Measurements from ENCODE around the gene NUDT4.

The NUDT4 gene

DNA sequence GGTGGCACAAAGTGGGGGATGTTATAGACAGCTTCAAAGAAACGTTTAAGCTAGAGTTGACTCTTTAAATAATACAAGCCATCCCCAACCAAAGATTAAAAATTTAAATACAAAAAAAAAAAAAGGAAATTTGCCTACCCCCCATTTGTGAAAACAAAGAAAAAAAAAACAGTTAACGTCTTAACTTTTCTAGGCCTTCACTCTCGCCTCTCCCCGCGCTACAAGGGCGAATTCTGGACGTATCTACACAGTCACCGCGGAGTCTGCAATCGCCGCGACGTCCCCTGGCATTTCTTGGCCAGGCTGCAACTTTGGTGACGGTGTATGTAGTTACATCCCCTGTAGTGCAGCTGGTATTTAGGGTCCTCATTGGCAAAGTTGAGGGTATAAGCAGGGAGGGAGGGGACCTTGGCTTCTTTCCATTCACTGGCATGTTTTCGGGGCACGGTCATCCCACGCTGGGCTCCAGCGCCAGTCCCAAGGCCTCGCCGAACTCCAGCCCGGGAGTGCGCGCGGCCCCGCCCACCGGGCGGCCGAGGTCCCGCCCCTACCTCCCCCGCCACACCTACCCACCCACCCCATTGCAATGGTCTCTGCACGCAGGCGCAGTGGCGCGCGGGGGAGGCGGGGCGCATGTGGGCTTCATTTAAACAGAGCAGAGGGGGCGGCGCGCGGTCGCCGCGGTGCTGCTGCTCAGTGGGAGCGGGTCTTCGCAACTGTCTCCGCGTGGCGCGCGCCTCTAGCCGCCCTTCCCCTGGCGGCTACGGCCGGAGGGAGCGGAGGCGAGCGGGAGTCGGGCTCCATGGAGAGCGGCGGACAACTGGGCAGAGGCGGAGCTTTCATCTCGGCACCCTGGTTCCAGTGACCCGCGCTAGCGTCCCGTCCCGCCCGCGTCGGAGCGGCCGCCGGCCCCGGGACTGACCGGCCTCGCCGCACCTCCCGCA is at the start of gene NUDT4:
TSS of gene NUDT4 (plus strand) at position 674 of the 944 bp plus-strand sequence. CDS start 398 bp downstream, outside the sequence.
- H3K9me3 ChIP-seq (ENCODE audit: control insufficient read depth in 5 of 5, low read length in 5 of 5): no peaks in the 10 kb centered on the region
- no peaks in the 10 kb centered on the region for H3K36me3 ChIP-seq (ENCODE audit: control insufficient read depth in 5 of 5, insufficient read depth in 5 of 5, low read length in 5 of 5)
- no peaks in the 10 kb centered on the region for H3K27me3 ChIP-seq (ENCODE audit: control insufficient read depth in 5 of 5, insufficient read depth in 4 of 5, low read length in 5 of 5)
- H3K9ac ChIP-seq (ENCODE audit: low read length in 5 of 5): peak within 1 kb of the TSS; percentile 78 to 96 (median 92)
- peaks cover 5 to 81% (median 73%) of the 10 kb centered on the region in 5 donors for H3K4me1 ChIP-seq (ENCODE audit: control insufficient read depth in 5 of 5, insufficient read depth in 5 of 5, low read length in 5 of 5)
- peak within 1 kb of the TSS; percentile 89 to 100 (median 93) for H3K4me3 ChIP-seq (ENCODE audit: low read depth in 1 of 5, low read length in 5 of 5)
- H3K27ac ChIP-seq (ENCODE audit: low read depth, low read length): peak within 1 kb of the TSS; percentile 95

DNA sequence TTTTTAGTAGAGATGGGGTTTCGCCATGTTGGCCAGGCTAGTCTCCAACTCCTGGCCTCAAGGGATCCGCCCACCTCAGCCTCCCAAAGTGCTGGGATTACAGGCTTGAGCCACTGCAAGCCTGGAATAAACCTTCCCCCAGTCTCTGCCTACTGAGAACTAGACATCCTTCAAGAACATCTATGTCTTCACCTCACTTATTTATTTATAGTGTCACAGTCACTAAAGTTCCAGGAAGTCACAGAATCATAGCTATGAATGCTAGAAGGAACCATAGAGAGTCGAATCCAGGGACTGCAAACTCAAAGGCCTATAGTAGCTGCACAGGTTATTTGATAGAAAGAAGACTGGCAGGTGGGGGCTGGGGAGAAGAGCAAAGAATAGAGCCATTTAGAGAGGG is 44.7 kb upstream of the NUDT4 start:
- Histone ChIP-seq H3K27ac (ENCODE audit: low read depth, low read length) (no peak overlapping the region), H3K4me1 (ENCODE audit: control insufficient read depth in 5 of 5, insufficient read depth in 5 of 5, low read length in 5 of 5) (peaks cover 0 to 17% (median 14%) of the 10 kb centered on the region in 5 donors), H3K9me3 (ENCODE audit: control insufficient read depth in 5 of 5, low read length in 5 of 5) (no peaks in the 10 kb centered on the region), H3K9ac (ENCODE audit: low read length in 5 of 5) (no peak overlapping the region), H3K36me3 (ENCODE audit: control insufficient read depth in 5 of 5, insufficient read depth in 5 of 5, low read length in 5 of 5) (no peaks in the 10 kb centered on the region), H3K27me3 (ENCODE audit: control insufficient read depth in 5 of 5, insufficient read depth in 4 of 5, low read length in 5 of 5) (no peaks in the 10 kb centered on the region), H3K4me3 (ENCODE audit: low read depth in 1 of 5, low read length in 5 of 5) (no peak overlapping the region)

DNA sequence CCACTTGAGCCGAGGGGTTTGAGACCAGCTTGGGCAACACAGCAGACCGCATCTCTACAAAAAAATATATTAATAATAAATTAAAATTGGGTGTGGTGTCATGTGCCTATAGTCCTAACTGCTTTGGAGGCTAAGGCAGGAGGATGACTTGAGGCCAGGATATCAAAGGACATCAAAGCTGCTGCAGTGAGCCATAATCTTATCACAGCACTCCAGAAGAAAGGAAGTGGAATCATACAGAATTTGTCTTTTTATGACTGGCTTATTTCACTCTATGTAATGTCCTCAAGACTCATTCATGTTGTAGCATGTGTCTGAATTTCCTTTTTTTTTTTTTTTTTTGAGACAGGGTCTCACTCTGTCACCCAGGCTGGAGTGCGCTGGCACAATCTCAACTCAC is 43.9 kb upstream of the NUDT4 start:
- Histone ChIP-seq H3K9ac (ENCODE audit: low read length in 5 of 5) (no peak overlapping the region), H3K27me3 (ENCODE audit: control insufficient read depth in 5 of 5, insufficient read depth in 4 of 5, low read length in 5 of 5) (no peaks in the 10 kb centered on the region), H3K4me1 (ENCODE audit: control insufficient read depth in 5 of 5, insufficient read depth in 5 of 5, low read length in 5 of 5) (peaks cover 0 to 17% (median 14%) of the 10 kb centered on the region in 5 donors), H3K36me3 (ENCODE audit: control insufficient read depth in 5 of 5, insufficient read depth in 5 of 5, low read length in 5 of 5) (no peaks in the 10 kb centered on the region), H3K4me3 (ENCODE audit: low read depth in 1 of 5, low read length in 5 of 5) (no peak overlapping the region), H3K27ac (ENCODE audit: low read depth, low read length) (no peak overlapping the region), H3K9me3 (ENCODE audit: control insufficient read depth in 5 of 5, low read length in 5 of 5) (no peaks in the 10 kb centered on the region)

DNA sequence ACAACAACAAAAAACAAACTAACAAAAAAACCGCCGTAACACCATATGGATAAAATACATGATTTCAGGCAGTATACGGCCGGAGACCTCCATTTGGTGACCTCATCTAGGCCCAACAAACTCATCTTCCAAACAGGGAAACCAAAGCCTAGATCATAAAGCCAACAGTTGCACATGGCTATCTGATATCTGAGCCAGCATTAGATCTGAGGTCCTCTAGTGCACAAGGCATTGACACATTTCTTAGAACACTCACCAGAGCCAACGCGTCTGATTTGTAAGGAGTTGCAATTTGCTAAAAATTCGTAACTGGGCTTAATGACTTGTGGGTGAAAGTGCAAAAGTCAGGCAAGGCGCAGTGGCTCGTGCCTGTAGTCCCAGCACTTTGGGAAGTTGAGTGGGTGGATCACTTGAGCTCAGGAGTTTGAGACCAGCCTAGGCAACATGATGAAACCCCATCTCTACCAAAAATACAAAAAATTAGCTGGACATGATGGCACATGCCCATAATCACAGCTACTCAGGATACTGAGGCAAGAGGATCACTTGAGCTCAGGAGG is 42.0 kb upstream of the NUDT4 start:
- Histone ChIP-seq H3K9ac (ENCODE audit: low read length in 5 of 5) (no peak overlapping the region), H3K4me3 (ENCODE audit: low read depth in 1 of 5, low read length in 5 of 5) (no peak overlapping the region), H3K27me3 (ENCODE audit: control insufficient read depth in 5 of 5, insufficient read depth in 4 of 5, low read length in 5 of 5) (no peaks in the 10 kb centered on the region), H3K4me1 (ENCODE audit: control insufficient read depth in 5 of 5, insufficient read depth in 5 of 5, low read length in 5 of 5) (peaks cover 0 to 17% (median 14%) of the 10 kb centered on the region in 5 donors), H3K36me3 (ENCODE audit: control insufficient read depth in 5 of 5, insufficient read depth in 5 of 5, low read length in 5 of 5) (no peaks in the 10 kb centered on the region), H3K27ac (ENCODE audit: low read depth, low read length) (peak overlapping the region; percentile 21), H3K9me3 (ENCODE audit: control insufficient read depth in 5 of 5, low read length in 5 of 5) (no peaks in the 10 kb centered on the region)

DNA sequence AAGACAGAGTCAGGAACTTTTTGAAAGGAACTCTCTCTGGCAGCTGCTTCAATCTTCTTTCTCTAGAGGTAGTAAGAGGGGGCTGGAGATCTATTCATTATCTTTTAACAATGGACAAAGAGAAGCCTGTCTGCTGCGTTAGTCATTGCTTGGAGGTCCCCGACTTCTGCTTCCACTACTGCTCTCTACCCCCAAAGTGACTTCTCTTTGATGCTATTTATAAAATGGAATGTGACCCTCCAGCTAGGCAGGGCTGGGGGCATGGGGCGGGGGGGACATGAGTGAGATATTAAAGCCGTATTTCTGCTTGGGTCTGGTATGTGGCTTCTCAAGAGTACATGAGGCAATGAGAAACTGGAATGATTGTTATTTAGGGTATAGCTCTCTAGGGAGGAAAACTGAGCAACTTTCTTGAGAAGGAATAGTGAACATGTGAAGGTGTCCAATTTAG is 41.4 kb upstream of the NUDT4 start:
- no peaks in the 10 kb centered on the region for H3K36me3 ChIP-seq (ENCODE audit: control insufficient read depth in 5 of 5, insufficient read depth in 5 of 5, low read length in 5 of 5)
- peak overlapping the region; percentile 21 for H3K27ac ChIP-seq (ENCODE audit: low read depth, low read length)
- H3K4me1 ChIP-seq (ENCODE audit: control insufficient read depth in 5 of 5, insufficient read depth in 5 of 5, low read length in 5 of 5): peaks cover 0 to 17% (median 14%) of the 10 kb centered on the region in 5 donors
- no peak overlapping the region for H3K9ac ChIP-seq (ENCODE audit: low read length in 5 of 5)
- no peak overlapping the region for H3K4me3 ChIP-seq (ENCODE audit: low read depth in 1 of 5, low read length in 5 of 5)
- no peaks in the 10 kb centered on the region for H3K9me3 ChIP-seq (ENCODE audit: control insufficient read depth in 5 of 5, low read length in 5 of 5)
- H3K27me3 ChIP-seq (ENCODE audit: control insufficient read depth in 5 of 5, insufficient read depth in 4 of 5, low read length in 5 of 5): no peaks in the 10 kb centered on the region

DNA sequence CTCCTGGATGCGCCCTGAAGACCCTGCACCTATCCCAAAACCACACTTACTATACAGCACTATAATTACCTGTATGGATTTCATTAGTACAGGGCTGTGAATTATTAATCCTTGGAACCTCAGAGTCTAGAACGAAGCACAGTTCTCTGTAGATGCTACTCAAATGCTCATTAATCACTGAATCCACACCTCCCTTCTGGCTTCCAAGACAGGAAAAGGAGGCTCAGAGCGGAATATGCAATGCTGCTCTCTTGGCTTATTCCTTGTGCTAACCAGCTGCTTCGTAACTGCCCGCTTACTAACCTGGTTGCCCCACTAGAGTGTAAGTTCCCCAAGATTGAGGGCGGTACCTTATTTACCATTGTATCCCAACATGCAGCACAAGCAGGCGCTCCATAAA is 39.1 kb upstream of the NUDT4 start:
- no peak overlapping the region for H3K4me3 ChIP-seq (ENCODE audit: low read depth in 1 of 5, low read length in 5 of 5)
- no peaks in the 10 kb centered on the region for H3K27me3 ChIP-seq (ENCODE audit: control insufficient read depth in 5 of 5, insufficient read depth in 4 of 5, low read length in 5 of 5)
- H3K9me3 ChIP-seq (ENCODE audit: control insufficient read depth in 5 of 5, low read length in 5 of 5): no peaks in the 10 kb centered on the region
- H3K9ac ChIP-seq (ENCODE audit: low read length in 5 of 5): no peak overlapping the region
- no peaks in the 10 kb centered on the region for H3K36me3 ChIP-seq (ENCODE audit: control insufficient read depth in 5 of 5, insufficient read depth in 5 of 5, low read length in 5 of 5)
- no peak overlapping the region for H3K27ac ChIP-seq (ENCODE audit: low read depth, low read length)
- H3K4me1 ChIP-seq (ENCODE audit: control insufficient read depth in 5 of 5, insufficient read depth in 5 of 5, low read length in 5 of 5): peaks cover 0 to 17% (median 14%) of the 10 kb centered on the region in 5 donors

DNA sequence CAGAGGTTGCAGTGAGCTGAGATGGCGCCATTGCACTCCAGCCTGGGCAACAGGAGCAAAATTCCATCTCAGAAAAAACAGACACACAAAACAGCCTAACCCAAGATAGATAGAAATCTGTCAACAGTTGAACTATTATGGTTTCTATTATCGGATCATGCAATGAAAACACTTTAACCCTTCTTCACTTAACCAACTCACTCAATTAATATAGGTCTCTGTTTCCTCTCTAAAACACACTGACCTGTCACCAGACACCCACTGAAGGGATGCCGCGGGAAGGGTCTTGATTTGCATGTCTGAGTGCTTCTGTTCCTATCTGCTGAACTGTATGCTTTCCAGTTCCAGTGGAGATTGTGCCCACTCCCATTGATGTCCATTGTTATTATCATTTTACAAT is 38.0 kb upstream of the NUDT4 start:
- Histone ChIP-seq H3K27me3 (ENCODE audit: control insufficient read depth in 5 of 5, insufficient read depth in 4 of 5, low read length in 5 of 5) (no peaks in the 10 kb centered on the region), H3K27ac (ENCODE audit: low read depth, low read length) (no peak overlapping the region), H3K4me3 (ENCODE audit: low read depth in 1 of 5, low read length in 5 of 5) (no peak overlapping the region), H3K36me3 (ENCODE audit: control insufficient read depth in 5 of 5, insufficient read depth in 5 of 5, low read length in 5 of 5) (no peaks in the 10 kb centered on the region), H3K9me3 (ENCODE audit: control insufficient read depth in 5 of 5, low read length in 5 of 5) (no peaks in the 10 kb centered on the region), H3K9ac (ENCODE audit: low read length in 5 of 5) (no peak overlapping the region), H3K4me1 (ENCODE audit: control insufficient read depth in 5 of 5, insufficient read depth in 5 of 5, low read length in 5 of 5) (peaks cover 0 to 17% (median 14%) of the 10 kb centered on the region in 5 donors)

DNA sequence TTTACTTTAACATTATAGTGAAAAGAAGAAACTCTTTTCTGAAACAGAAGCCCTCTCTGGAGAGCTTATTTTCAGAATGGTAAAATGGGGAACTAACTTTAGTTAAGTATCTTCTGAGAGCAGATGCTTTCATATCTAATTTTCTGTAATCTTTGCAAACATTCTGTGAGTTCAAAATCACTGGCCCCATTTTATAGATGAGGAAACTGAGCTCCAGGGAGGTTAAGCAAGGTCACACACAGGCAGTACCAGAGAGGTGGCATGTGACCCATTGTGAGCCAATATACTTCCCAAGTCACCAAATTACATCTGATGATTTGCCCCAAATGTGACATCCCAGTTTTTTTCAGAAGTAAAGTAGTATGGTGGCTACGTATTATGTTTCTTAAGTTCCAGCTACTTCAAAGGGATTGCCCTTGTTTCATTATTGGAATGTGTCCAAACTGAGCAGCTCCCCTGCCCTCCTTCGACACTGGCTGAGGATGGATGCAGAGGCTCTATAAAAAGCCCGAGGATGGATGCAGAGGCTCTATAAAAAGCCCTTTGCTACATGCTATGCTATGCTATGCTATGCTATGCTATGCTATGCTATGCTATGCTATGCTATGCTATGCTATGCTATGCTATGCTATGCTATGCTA is 36.2 kb upstream of the NUDT4 start:
- no peak overlapping the region for H3K4me3 ChIP-seq (ENCODE audit: low read depth in 1 of 5, low read length in 5 of 5)
- no peaks in the 10 kb centered on the region for H3K27me3 ChIP-seq (ENCODE audit: control insufficient read depth in 5 of 5, insufficient read depth in 4 of 5, low read length in 5 of 5)
- H3K27ac ChIP-seq (ENCODE audit: low read depth, low read length): no peak overlapping the region
- H3K9me3 ChIP-seq (ENCODE audit: control insufficient read depth in 5 of 5, low read length in 5 of 5): no peaks in the 10 kb centered on the region
- H3K36me3 ChIP-seq (ENCODE audit: control insufficient read depth in 5 of 5, insufficient read depth in 5 of 5, low read length in 5 of 5): no peaks in the 10 kb centered on the region
- peaks cover 0 to 3% (median 3%) of the 10 kb centered on the region in 5 donors for H3K4me1 ChIP-seq (ENCODE audit: control insufficient read depth in 5 of 5, insufficient read depth in 5 of 5, low read length in 5 of 5)
- H3K9ac ChIP-seq (ENCODE audit: low read length in 5 of 5): no peak overlapping the region

DNA sequence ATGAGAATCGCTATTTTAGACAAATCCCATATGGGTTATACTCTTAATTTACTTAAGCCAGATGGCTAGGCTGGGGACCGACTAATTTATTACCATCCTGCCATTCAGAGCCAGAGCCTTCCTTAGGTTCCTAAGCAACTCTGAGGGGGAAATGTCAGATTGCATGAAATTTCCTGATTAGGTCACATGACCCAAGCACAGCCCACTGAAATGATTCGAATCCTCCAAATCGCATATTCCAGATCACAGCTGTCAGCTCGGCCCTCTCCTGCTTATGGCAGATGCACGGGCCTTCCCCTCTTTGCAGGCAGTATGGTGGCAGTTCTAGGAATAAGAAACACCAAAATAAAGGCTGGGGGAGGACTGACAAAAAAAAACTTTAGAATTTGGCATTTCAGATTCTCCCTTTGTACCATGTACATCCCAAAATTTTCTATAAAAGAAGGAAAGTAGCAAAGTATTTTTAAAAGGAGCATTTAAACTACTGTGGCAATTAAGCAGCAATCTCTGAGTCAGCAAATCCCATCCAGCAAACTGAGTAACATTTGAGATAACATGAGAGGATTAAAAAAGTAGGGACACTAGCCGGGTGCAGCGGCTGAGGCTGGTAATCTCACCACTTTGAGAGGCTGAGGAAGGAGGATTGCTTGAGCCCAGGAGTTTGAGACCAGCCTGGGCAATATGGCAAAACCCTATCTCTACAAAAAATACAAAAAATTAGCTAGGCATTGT is 30.5 kb upstream of the NUDT4 start:
- no peaks in the 10 kb centered on the region for H3K9me3 ChIP-seq (ENCODE audit: control insufficient read depth in 5 of 5, low read length in 5 of 5)
- H3K9ac ChIP-seq (ENCODE audit: low read length in 5 of 5): no peak overlapping the region
- H3K27me3 ChIP-seq (ENCODE audit: control insufficient read depth in 5 of 5, insufficient read depth in 4 of 5, low read length in 5 of 5): no peaks in the 10 kb centered on the region
- no peak overlapping the region for H3K27ac ChIP-seq (ENCODE audit: low read depth, low read length)
- peaks cover 0 to 2% (median 0%) of the 10 kb centered on the region in 5 donors for H3K4me1 ChIP-seq (ENCODE audit: control insufficient read depth in 5 of 5, insufficient read depth in 5 of 5, low read length in 5 of 5)
- no peak overlapping the region for H3K4me3 ChIP-seq (ENCODE audit: low read depth in 1 of 5, low read length in 5 of 5)
- H3K36me3 ChIP-seq (ENCODE audit: control insufficient read depth in 5 of 5, insufficient read depth in 5 of 5, low read length in 5 of 5): no peaks in the 10 kb centered on the region
